GM19043 (cell line): ENCODE results near the gene GAP43.

Source experiments
- ATAC-seq: cut with Tn5 transposase; IDR thresholded peaks from one replicate; pipeline ENCODE4 v1.9.1; 2021; ENCODE audit warnings: low read depth; ENCODE audit not compliant: unreplicated experiment

GAP43 gene, protein sequence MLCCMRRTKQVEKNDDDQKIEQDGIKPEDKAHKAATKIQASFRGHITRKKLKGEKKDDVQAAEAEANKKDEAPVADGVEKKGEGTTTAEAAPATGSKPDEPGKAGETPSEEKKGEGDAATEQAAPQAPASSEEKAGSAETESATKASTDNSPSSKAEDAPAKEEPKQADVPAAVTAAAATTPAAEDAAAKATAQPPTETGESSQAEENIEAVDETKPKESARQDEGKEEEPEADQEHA

DNA sequence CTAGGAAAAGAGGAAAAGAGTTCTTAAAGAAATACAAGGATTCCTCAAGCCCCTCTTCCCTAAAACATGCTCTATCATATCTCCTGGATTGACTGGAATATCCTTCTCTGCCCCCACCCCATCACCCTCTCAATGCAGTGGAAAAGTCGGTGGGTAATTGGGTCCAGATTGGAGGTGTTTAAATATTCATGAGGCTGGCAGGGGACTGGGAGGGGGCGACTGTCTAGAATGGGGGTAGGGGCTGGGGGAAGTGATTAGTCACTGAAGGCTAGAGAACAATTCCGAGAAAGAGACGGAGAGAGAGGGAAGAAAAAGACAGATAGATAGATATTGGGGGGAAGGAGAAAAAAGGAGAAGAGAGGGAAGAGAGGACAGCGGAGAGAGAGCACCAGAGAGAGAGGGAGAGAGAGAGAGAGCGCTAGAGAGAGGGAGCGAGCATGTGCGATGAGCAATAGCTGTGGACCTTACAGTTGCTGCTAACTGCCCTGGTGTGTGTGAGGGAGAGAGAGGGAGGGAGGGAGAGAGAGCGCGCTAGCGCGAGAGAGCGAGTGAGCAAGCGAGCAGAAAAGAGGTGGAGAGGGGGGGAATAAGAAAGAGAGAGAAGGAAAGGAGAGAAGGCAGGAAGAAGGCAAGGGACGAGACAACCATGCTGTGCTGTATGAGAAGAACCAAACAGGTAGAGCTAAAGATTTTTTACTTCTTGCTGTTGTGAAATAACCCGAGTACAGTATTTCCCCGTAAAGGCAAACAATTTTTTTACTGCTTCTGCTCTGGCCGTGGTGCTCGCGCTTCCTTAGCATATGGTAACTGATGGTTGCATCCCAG is at the start of gene GAP43:
GAP43 (plus strand) TSS at position 467 of the 825 bp plus-strand sequence; CDS start at position 647, 180 bp downstream.
- ATAC-seq, result no peak

DNA sequence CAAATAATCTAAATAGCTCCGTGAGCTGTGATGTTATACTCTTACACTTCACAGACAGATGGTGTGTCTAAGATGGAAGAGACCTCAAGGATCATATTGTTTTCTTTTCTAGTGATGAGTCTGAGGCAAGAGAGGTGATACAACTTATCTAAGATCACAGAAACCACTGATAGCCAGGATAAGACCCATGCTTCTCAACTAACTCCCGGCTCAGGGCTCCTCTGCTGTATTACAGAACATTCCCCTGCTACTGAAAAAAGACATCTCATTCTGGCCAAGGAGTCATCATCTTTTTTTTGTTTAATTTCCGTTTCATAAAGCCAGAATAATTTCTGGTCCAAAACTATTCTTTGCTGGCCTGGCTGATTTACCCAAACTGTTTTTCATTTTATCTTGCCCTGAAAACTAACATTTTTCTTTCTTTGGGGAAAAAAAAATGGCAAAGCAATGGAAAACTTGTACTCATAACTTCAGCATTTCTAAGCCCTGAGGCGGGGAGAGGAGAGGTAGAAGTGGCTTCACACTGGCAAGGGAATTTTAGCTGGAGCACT is 46.9 kb upstream of the GAP43 start:
- no peak for ATAC-seq

DNA sequence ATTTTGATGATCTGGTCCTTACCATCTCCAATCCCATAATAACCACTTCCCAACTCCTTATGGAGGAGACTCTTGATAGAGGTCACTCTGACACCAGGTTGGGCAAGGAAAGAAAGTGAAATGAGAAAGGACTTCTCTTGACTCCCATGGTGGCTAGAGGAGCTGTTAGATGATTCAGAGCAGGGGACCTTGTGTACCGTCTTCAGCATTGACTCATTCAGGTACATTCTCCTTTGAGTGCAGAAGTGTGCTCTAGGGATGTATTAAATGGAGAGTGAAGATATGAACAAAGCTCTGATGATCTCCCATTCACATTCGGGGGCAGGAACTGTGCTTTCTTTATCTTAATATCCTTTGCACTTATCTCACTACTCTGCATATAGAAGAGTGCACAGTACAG is 46.3 kb upstream of the GAP43 start:
- ATAC-seq, result no peak

DNA sequence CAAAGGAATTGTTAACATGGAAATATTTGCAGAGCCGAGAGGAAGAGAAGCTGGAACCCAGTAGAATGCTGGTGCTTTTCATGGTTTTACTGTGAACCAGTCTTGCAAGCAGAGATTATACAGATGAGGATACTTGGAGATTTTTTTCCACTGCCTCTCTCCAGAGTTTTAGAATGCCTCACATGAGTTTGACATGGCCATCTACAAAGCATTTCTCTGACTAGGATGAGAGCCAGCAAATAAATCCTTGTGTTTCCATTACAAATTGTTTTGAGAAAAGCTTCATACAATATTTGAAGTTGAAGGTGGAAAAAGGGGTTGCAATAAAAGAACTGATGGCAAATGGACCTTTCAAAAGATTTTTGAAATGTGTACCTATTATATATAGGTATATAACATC is 45.0 kb upstream of the GAP43 start:
- ATAC-seq, result no peak

DNA sequence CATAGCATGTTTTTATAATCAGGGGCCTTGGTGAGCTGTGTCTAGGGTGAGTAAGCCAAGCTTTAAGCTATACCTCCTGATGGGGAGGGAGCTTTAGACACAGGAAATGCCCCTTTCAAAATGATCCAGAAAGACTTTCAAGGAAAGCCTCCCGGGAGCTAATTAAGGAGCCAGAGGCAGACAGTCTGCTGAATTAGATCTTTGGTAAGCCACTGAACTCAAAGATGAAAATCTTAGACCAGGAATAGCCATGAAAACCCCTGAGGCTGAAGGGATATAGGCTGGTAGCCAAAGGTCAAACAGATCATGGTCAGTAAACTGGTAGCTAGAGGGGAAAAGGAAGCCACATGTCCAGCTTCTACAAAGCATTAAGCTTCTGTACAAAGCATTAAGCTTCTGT is 42.7 kb upstream of the GAP43 start:
- no peak for ATAC-seq

DNA sequence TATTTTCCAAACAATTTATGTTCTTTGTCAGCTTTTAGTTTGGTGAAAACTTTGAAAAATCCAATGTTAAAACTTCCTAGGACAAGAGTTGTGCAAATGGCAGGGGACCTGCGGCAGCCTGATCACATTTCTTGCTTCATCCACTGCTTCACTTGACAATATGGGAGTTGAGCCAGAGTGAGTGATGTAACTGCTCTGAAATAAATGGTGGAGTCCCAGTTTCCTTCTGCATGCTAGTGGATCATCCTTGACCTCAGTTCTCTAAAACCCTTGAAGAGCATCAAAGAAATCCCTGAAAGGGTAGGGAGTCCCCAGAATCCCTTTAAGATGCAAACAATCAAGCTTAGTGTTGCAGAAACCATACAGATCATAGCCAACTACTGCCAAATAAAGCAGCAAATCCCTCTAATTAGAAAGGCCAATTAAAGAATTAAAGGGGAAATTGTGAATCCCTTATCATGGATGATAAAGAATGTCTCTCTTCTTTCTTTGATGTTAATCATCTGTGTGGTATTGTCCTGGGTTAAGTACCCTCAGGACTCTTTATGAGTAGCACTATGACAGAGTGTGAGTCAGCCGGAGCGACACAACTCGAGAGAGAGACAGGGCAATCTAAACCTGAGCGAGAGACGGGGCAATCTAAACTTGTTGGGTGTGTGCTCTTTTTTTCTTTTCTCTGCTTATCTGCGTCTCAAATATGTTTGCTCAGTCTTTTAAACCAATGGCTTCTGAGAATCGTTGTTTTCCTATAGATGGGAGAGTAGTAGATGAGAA is 41.8 kb upstream of the GAP43 start:
- no peak for ATAC-seq

DNA sequence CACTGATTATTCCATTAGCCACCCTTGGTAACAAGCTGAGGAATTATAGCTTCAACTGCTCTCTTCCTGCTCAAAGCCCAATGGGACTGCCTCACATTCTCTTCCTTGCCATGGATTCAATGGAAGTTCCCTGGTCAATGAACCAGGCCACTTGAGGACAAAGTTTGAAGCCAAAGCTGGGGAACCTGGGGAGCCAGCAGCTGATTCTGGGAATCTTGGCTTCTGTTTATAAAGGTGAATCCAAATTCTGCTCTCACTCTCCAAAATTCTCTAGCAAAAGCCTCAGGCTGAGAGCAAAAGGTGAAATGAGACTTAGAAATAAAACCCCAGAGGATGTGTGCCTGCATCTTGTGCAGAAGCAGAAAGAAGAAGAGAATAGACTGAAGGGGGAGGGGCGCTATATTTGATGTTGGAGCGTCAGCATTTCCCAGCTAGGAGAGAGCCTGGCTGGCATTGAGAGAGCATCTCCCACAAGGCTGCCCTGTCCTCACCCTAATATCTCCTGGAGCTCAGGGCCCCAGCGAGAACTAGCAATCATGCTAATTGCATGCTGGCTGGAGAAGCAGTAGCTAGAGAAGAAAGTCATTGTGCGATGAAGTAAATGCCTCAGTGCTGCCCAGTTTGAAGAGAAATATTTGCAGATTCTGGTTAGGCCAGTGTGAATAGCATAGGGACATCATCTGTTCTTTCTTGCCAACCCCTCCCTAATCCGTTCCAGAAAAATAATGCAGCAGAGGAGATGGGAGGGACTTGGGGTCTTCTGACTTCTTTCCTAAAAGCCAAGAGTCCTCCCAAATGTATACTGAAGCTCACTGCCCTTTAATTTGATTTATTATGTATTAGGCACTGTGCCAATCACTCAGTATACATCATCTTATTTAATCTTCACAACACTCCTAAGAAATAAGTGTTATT is 34.9 kb upstream of the GAP43 start:
- ATAC-seq, result no peak

DNA sequence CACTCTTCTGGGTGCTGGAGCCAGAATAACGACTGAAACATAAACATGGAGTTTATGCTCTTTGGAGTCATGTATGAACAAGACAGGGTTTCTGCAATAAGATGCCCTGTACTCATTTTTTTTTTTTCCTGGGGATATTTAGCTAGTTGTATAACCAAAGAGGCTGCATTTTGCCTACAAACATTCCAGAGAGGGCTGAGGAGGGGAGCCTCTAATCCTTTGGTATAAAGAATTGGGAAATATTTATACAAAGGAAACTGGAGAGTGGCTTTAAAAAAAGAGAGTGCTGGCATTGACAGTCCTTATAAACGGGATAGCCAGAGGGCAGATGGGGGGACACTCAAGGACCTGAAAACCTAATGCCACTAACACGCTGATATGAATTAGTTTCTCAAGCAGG is 32.4 kb upstream of the GAP43 start:
- ATAC-seq, result no peak

DNA sequence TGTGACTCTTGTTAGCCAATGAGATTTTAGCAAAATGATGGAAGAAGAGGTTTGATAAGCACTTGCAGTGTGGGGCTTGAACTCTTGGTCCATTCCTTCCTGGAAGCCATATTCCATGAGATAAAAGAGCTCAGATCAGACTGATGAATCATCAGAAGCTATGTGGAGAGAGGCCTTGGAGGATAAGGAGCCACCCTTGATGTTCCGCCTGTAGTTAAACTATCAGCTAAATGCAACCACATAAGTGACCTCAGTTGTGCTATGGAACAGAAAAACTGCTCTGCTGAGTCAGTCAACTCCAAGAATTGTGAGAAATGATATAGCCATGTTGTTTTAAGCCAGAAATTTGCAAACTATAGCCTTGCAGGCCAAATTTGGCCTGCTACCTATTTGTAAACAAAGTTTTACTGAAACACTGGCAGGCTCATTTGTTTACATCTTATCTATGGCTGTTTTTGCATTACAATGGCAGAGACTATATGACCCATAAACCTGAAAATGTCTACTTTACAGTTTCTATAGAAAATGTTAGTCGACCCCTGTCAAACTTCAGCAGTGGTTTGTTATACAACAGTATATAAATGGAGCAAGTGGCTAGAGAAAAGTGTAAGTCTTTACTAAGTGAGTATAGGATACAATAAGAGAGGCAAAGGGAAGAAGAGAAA is 27.6 kb upstream of the GAP43 start:
- ATAC-seq, result no peak

DNA sequence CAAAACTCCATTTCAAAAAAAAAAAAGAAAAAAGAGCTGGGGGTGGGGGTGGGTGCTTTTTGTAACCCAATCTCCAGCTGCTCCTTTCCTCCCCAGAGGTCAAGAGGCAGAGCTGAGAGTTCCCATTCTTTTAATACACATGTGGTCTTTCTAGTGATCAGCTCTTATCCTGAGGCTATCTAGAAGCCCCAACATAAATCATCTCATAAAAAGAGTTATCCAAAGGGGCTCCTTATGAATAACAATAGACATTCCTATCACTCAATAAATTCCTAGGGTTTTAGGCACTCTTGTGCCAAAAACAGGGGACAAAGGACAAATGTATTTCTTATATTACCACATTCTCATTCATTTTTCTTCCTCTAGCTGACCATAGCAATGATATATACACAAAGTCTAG is 25.1 kb upstream of the GAP43 start:
- ATAC-seq, result no peak

DNA sequence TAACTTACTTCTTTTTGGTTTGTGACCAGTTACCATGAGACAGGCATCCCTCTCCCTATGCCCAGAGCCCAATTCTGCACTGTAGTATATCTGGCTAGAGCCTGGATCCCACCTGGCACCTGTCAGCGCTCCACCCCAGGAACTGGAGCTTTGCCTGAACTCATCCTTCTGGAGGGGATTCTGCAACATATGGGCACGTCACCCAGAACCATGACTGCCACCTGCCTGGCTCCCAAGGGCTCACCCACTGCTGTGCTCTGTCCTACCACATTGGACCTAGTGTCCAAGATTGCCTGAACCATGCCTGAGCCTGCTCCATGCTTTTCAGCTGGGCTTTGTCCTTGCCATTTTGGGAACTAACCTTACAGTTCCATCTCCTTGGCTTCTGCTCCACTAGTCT is 21.1 kb upstream of the GAP43 start:
- no peak for ATAC-seq

DNA sequence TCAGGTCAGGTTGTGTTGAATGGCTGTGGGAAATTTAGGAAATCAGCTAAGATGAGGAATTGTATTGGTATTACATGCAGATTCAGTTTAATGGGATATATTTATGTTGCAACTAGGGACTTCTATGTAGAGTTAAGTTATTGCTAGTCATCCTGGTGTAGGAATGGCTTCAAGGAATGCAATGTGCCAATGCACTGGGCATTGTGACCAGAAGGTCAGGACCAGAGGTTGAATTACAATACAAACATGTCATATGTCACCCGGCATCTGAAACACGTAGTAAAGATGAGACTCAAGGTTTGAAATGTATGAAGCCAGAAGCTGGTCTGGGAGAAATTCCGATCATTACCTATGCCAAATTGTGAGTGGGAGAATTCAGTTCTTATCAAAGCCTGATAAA is 11.7 kb upstream of the GAP43 start:
- ATAC-seq, result no peak

DNA sequence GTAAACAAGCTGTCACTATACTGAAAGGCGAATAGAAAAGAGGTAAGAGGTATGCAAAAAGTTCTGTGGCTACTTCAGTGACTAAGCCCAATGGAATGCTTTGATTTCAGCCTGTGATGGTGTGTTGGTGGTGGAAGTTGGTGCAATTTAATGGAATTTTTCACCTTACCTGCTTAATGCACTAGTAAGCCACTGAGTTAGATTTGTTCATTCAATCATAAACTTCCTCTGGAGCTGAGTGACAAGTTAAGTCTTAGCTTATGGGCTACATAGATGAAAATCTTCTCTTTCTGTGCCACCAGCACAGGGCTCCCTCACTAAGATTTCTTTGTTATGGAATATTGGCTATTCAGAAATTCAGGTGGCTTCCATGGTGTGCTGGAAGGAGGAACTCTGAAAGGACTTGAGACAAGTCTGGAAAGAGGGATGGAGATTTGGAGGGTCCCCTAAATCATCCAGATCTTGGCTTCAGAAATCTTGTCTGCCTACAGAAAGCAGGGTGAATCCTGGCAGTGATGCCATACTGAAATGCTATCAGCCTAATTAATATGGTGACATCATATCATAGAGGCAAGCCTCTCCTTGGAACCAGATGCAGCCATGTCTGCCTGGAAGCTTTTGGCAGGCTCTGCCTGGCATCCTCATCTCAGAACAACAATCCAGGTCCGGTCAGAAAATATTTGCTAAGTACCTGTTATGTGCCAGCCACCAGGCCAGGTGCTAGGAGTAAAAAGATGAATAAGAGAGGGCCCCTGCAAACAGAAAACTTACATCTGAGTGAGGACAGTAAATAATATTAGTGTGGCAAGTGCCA is 8.1 kb upstream of the GAP43 start:
- ATAC-seq, result no peak

DNA sequence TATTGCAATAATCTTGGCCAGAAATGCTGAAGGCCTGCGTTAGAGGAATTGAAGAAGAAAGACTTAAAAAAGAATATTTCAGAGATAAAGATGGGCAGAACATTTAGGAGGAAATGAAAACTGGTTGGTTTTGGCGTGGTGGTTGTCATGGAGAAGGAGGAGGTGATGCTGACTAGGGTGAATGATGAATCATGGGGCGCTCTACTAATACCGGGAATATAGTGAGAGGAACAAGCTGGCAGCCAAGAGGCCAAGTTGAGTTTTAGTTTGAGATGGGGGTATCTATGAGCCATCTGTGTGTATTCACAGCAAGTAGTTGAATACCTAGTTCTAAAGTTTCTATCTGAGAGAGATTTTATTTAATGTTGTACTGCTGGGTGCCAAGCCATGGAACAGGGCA is 6.8 kb upstream of the GAP43 start:
- ATAC-seq, result no peak

DNA sequence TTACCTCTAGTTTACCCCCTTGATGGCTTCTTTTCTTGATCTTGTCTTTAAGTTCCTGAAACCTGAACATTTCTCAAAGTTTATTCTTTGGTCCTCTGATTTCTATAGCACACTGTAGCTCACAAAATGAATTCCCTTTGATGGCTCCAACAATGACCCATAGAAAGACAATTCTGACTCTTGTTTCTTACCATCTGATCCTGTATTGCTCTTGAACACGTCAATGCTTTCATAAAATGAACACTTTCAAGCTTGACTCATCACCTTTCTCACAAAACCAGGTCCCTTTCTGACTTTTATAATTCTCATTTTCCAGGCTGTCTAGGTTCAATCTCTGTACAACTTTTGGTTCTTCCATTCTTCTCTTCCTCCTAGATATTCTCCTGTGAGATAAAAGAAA is 5.7 kb upstream of the GAP43 start:
- ATAC-seq, result no peak

DNA sequence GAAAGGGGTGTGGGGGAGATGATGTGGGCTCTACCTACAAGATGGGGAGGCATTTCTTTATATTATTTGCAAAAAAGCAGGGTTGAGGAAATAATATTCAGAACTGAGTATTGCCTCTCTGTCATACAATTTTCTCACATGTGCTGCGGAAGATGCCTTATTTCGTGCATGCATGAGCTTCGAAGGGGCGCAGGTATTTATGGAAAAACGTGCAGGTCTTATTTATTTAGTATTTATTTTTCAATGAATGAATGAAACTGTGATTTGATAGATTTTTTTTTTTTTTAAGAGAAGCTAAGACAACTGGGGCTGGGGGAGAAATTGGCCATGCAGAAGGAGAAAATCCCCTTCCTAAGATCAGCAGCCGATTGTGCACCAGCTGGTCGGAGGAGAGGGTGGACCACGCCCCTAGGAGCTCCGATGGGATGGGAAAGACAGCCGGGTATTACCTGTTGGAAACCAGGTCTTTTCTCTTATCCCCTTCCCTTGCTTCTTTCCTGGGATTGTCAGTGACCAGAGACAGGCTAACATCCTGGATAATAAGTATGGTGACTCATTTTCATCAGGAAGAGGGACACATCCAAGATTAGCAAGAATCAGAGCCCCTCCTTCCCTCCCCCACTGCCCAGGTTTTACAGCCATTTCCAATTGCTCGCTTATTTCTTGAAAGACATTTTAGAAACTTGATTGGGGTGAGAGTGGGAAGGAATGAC is 875 bp downstream of the GAP43 start:
- ATAC-seq, result no peak

DNA sequence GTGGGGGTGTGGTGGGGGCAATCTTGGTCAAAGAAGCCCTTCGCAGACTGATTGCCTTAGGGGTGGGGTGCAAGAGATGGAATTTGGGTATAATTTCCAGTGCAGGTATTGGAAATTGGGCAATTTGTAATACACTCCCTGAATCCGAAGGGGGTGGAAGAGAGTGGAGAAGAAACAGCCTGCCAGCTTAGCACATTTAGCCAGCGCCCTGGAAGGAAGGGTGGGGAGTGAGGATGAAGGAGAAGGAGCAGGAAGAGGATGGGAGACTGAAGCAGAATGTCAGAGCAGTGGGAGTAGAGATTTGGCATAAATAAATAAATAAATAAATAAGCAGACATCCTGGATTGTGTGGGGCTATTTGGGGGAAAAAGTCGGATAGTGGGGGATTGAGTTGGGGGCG is 1.6 kb downstream of the GAP43 start:
- no peak for ATAC-seq

DNA sequence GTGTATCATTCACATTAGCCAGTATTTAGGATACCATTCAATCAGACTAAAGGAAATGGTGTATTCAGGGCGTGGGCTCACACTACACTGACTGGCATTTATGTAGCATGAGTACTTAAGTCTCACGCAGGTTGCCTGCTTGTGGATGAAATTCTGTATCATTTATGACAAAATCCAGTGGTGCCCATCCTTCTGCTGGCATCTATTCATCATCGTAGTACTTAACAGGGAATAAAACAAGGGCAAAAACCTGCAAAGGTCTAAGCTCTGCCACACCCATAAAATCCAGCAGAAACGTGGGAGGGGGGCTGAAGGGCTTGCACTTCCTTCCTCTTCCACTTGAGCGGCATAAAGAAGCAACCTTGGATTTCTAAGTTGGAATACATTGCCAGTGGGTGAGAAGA is 2.7 kb downstream of the GAP43 start:
- no peak for ATAC-seq
